Measurements from ENCODE around the gene ZBTB6.

- no peak for TF ChIP-seq CTCF (conservative IDR thresholded peaks at IDR 0.05; ENCODE audit: low read depth, low read length)
- no peak for TF ChIP-seq POLR2A (IDR thresholded peaks at IDR 0.05; ENCODE audit: low read depth, low read length)
- no peak for TF ChIP-seq NFE2L2 (IDR thresholded peaks at IDR 0.05; ENCODE audit: low read depth, low read length)
- no peak for TF ChIP-seq CEBPB (IDR thresholded peaks at IDR 0.05; ENCODE audit: low read depth, low read length)
- TF ChIP-seq, protein P1, sequence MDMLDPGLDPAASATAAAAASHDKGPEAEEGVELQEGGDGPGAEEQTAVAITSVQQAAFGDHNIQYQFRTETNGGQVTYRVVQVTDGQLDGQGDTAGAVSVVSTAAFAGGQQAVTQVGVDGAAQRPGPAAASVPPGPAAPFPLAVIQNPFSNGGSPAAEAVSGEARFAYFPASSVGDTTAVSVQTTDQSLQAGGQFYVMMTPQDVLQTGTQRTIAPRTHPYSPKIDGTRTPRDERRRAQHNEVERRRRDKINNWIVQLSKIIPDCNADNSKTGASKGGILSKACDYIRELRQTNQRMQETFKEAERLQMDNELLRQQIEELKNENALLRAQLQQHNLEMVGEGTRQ (IDR thresholded peaks at IDR 0.05; ENCODE audit: low read depth, low read length), result no peak
Observed at GRCh38 chr9:122912671-122912963, 506 bp downstream of the ZBTB6 start.

Data from IMR-90 (cell line).